D341Med (cell line): ENCODE data around the gene SPEM1.
A peak's percentile ranks its signal among the peaks of the same experiment; 100 is the strongest.

ENCODE experiments used
- DNase-seq: peaks from one replicate; pipeline ENCODE4 v3.0.0; 2012; ENCODE audit warnings: low spot score

The SPEM1 gene

GRCh38 chr17:7440113-7440833 lies 20.1 kb downstream of the SPEM1 start:
- DNase-seq: peak; percentile 54

GRCh38 chr17:7440834-7441195 lies 20.7 kb downstream of the SPEM1 start:
- DNase-seq: no peak

- DNase-seq: no peak
These were observed 21.1 kb downstream of the SPEM1 start for GRCh38 chr17:7441266-7441665.

GRCh38 chr17:7442142-7442541 lies 22.0 kb downstream of the SPEM1 start:
- DNase-seq: no peak

DNA sequence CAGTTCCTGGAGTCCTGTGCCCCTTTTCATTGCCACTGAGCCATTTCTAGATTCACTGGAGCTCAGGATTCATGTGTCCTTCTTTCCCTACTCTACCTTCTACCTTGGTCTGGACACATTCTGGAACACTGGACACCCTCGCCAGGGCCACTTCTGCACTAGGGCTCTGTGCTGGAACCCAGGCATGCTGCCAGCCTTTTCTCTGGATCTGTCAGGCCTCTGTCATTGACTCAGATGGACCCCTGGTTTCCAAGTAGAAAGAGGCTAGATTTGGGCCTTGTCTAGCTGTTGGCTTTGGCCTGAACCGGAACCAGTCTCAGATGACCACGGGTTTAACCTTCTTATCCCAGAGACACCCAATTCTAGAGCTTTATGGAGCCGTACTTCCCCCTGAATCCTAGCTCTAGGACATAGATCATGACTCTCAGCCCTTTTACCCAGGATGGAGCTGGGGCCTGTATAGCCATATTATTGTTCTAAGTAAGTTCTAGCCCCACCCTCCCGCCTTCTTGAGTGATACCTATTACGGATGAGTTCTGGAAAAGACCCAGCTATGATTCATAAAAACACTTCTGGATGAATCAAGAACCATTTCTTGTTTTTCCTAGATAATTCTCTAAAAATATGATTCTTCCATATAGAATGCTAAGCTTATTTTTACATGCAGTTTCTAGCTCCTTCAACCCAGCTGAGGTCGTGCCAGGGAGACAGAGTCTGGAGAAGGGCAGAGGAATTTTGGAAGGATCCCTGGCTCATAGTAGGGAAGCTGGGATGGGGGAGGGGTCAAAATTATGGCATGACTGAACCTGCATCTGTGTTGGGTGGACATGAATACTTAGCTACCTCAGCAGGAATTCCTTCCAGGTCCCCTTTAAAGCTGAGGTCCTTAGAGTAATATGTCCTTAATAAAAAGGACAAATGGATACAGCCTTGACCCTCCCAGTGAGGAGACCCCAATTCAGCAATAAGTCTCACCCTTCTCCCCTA lies 23.7 kb downstream of the SPEM1 start:
- DNase-seq: no peak

GRCh38 chr17:7444682-7445618 lies 24.8 kb downstream of the SPEM1 start, which contains the start of gene CHRNB1:
Gene CHRNB1, plus strand, starts transcription at chr17:7445061. Its CDS starts 67 bp downstream, at chr17:7445128.
- peak; percentile 68 for DNase-seq

DNA sequence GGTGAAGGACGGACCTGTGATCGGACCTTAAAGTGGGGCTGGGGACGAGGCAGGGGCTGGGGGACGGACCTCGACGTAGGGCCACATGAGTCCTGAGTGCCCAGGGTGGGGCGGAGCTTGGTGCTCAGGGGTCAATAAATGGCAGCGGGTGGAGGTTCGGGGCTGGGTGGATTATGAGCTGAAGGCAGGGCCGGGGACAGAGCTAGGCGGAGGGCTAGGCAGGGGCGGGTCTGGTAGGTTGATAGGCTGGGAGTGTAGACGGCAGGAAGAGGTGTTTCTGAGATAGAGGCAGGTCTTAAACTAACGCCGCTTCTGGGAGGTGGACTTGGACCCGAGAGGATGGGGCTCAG lies 25.5 kb downstream of the SPEM1 start:
- DNase-seq: no peak

DNA sequence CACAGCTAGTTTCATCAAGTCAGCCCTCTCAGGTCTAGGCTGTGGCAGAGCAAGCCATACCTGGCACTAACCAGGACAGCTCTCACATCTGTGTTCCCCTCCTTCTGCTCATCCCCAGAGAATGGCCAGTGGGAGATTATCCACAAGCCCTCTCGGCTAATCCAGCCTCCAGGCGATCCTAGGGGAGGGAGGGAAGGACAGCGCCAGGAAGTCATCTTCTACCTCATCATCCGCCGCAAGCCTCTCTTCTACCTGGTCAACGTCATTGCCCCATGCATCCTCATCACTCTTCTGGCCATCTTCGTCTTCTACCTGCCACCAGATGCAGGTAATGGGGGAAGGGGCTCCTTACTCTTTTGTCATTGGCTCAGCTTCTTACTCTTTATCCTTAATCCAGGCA lies 28.3 kb downstream of the SPEM1 start:
- no peak for DNase-seq

- DNase-seq: no peak
These were observed 39.9 kb downstream of the SPEM1 start for GRCh38 chr17:7459961-7460545.

- no peak for DNase-seq
These were observed 40.9 kb downstream of the SPEM1 start for GRCh38 chr17:7460850-7461660.

DNA sequence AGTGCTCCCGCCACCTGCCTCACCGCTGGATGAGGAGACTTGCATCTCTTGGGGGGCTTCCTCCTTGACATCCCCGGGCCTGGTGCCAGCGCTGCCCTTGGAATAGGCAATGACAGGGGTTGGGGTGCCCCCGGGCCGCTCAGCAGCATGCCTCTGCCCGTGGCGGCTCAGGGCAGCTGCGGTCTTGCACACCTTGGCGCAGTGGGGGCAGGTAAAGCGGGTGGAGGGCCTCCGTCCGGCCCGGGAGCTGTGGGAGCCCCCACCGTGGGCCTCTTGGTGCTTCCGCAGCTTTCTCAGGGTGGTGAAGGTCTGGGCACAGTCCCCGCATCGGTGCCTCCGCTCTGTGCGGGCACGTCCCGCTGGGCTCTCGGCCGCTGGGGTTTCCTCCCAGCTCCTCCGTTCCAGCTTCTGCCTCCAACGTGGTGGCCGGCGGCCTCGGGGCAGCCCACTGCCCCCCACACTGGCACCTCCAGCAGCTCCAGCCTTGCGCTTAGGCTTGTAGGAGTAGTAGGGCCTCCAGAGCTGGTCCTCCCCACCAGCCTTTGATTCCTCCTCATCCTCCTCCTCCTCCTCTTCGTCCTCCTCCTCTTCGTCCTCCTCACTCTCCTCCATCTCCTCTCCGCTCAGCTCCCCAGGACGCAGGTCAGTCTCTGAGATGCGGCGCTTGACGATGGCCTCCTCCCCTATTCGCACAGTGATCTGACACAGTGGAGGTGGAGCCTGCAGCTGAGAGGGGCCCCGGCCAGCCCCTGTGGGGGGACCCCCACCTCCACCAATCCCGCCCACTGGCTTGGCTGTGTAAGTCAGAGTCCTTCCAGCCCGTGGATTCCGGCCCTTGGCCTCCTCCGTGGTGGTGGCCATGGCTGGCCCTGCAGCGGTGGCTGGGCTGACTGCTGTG lies 42.6 kb downstream of the SPEM1 start:
- DNase-seq: no peak

DNA sequence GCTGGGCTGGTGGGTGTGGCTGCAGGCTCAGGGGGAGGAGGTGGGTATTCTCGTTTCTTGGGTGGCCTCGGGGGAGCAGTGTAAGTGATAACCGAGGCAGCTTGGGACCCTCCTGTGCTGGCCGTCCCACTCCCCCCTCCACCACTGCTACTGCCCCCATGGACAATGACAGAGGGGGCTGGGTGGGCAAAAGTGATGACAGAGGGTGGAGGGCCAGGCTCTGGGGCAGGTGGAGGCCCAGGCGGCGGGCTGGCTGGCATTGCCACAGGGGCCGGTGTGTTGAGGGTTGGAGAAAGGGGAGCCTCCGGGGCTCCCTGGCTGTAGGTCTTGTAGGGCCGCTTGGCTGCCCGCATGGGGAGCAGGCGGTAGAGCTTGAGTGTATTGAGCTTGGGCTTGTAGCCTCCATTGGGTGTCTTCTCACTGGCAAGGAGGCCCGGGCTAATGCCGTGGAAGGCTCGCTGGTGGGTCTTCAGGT lies 43.3 kb downstream of the SPEM1 start:
- no peak for DNase-seq

- no peak for DNase-seq
These were observed 44.0 kb downstream of the SPEM1 start for GRCh38 chr17:7464081-7464480.

DNA sequence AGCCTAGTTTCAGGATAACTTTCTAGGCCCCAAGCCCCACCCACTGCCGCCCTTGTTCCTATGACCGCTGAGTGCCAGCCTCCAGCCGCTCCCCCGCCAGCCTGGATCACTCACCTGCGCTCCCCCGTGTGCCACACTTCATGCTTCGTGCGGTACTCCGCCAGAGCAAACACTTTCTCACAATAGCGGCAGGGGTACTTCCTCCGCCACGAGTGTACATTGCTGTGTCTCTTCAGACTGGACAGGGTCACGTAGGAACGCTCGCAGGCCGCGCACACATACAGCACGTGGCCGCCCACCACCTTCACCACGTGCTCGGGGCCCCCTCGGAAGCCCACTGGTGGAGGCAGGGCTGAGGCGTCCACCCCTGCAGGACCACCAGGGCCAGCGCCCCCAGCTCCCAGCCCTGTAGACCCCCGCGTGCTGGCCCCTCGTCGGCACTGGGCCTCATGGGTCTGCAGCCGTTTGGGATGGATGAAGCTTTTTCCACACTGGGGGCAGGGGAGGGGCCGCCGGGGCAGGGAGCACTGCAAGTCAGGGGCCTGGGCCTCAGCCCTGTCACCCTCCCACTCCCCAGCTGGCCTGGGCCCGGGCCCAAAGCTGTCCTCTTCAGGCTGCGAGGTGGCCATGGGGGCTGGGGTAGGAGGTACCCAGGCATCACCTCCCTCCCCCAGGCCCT lies 45.6 kb downstream of the SPEM1 start:
- DNase-seq: no peak

DNA sequence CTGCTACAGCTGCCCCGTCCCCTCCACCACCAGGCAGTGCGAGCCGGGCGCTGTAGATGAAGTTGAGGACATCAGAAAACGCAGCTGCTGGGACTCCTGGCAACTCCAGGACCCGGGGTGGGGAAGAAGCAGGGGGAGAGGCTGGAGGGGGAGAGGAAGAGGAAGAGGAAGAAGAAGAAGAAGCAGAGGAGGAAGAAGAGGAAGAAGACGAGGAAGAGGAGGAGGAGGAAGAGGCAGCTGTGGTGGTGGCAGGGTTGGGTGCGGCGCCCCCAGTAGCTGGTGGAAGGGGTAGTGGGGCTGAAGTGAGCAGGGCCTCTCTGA lies 46.2 kb downstream of the SPEM1 start:
- no peak for DNase-seq

DNA sequence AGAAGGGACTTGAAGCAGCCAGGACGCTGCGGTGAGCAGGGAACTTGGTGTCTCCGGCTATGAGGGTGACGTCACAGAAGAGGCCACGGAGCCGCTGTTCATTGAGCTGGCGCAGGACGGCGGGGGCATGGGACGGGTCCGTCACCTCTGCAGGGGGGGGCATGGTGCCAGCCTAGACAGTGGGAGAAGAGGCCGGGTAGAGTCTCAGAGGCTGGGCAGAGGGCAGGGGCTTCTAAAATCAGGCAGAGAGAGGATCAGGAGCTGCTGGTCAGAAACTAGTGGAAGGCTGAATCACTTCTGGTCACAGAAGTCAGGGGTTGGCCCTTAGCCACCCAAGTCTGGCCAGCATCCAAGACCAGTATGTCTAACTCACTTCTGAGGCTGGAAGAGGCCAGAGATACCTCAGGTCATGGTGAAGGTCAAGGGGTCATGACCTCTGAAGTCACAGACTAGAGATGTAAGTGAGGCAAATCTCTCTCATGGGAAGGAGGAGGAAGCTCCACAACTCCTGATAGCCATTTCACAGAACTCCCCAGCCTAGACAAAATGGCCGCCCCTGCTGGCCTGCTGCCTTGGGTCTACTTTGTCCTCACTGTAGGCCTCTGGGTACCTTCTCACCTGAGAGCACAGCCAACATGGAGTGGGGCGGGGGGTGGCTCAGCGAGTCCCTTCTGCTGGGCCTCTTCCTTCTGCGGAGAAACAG lies 46.7 kb downstream of the SPEM1 start:
- DNase-seq: no peak

GRCh38 chr17:7467498-7467897 lies 47.4 kb downstream of the SPEM1 start:
- DNase-seq: no peak

- no peak for DNase-seq
These were observed 48.2 kb downstream of the SPEM1 start for GRCh38 chr17:7468290-7468689.
